Vagina (tissue), 2 donors: Measurements from ENCODE around the gene OR11G2.

Experiments
- CTCF ChIP-seq, 3 experiments: fragments of 450-650 bp in 2 of 3; fragments of 200-600 bp in 1 of 3; sonication (generic) in 1 of 3; IDR thresholded peaks; one replicate each; pipeline ENCODE4 v1.5.1; 2017 to 2019; ENCODE audit warnings: antibody characterized with exemption in 3 of 3, mild to moderate bottlenecking in 2 of 3, moderate library complexity in 2 of 3
- POLR2A ChIP-seq, 2 donors: fragments of 450-650 bp; IDR thresholded peaks; one replicate each; pipeline ENCODE4 v1.6.1; 2017; ENCODE audit warnings: antibody characterized with exemption in 2 of 2, mild to moderate bottlenecking in 2 of 2, moderate library complexity in 2 of 2
- POLR2AphosphoS5 ChIP-seq, 2 donors: sonication (generic); formaldehyde crosslinking; IDR thresholded peaks; one replicate each; pipeline ENCODE4 v1.9.0; 2017; ENCODE audit warnings: antibody characterized with exemption in 2 of 2, mild to moderate bottlenecking in 2 of 2, low read depth in 1 of 2; ENCODE audit not compliant: insufficient read depth in 1 of 2

GRCh38 chr14:20179880-20180279 lies 10.8 kb upstream of the OR11G2 start:
- TF ChIP-seq CTCF (IDR thresholded peaks at IDR 0.05) (no peak), POLR2A (IDR thresholded peaks at IDR 0.05) (no peak), POLR2AphosphoS5 (IDR thresholded peaks at IDR 0.05; ENCODE audit: insufficient read depth in 1 of 2, low read depth in 1 of 2) (no peak)
